GM19035 (cell line): ENCODE results near the gene FAM89B.

Experiments
- ATAC-seq: cut with Tn5 transposase; IDR thresholded peaks from one replicate; pipeline ENCODE4 v1.9.1; 2021; ENCODE audit not compliant: unreplicated experiment

FAM89B gene

GRCh38 chr11:65609229-65609628 lies 36.9 kb downstream of the FAM89B start:
- no peak for ATAC-seq

- no peak for ATAC-seq
Measured at GRCh38 chr11:65609665-65610064, 37.3 kb downstream of the FAM89B start.

- no peak for ATAC-seq
Measured at GRCh38 chr11:65610404-65610803, 38.1 kb downstream of the FAM89B start.

- no peak for ATAC-seq
Measured at GRCh38 chr11:65611028-65611757, 38.9 kb downstream of the FAM89B start.

- no peak for ATAC-seq
Measured at GRCh38 chr11:65611758-65612603, 39.6 kb downstream of the FAM89B start.

GRCh38 chr11:65612691-65613090 lies 40.4 kb downstream of the FAM89B start:
- ATAC-seq: no peak

- no peak for ATAC-seq
Measured at GRCh38 chr11:65613091-65613928, 41.0 kb downstream of the FAM89B start.

- peak; percentile 86 for ATAC-seq
Measured at GRCh38 chr11:65615229-65615949, 43.1 kb downstream of the FAM89B start, which contains the start of gene PCNX3. TSS of gene PCNX3 (plus strand) at chr11:65615776. CDS start at chr11:65616312, 536 bp downstream.

GRCh38 chr11:65615950-65616574 lies 43.7 kb downstream of the FAM89B start:
- ATAC-seq: no peak

GRCh38 chr11:65616575-65617001 lies 44.2 kb downstream of the FAM89B start:
- ATAC-seq: no peak

- ATAC-seq: no peak
Measured at GRCh38 chr11:65617136-65617850, 45.0 kb downstream of the FAM89B start.

GRCh38 chr11:65617990-65618751 lies 45.8 kb downstream of the FAM89B start:
- no peak for ATAC-seq

GRCh38 chr11:65618763-65619162 lies 46.4 kb downstream of the FAM89B start:
- no peak for ATAC-seq

- ATAC-seq: no peak
Measured at GRCh38 chr11:65619281-65619928, 47.1 kb downstream of the FAM89B start.

GRCh38 chr11:65620666-65621065 lies 48.3 kb downstream of the FAM89B start:
- ATAC-seq: no peak

GRCh38 chr11:65621460-65621859 lies 49.1 kb downstream of the FAM89B start:
- ATAC-seq: no peak

- no peak for ATAC-seq
Measured at GRCh38 chr11:65622011-65622410, 49.7 kb downstream of the FAM89B start.

- no peak for ATAC-seq
Measured at GRCh38 chr11:65623177-65623576, 50.8 kb downstream of the FAM89B start.
